GM21360 (cell line): ENCODE data around the gene RCL1.
A peak's percentile ranks its signal among the peaks of the same experiment; 100 is the strongest.
"Not testable (repeated sequence)": the region's sequence is repeated elsewhere in the genome, so short reads cannot be mapped to it uniquely, and the experiment has no call there.

Source experiments
- ATAC-seq: cut with Tn5 transposase; IDR thresholded peaks from one replicate; pipeline ENCODE4 v1.9.1; 2021; ENCODE audit warnings: mild to moderate bottlenecking, moderate library complexity; ENCODE audit not compliant: unreplicated experiment

RCL1 gene

DNA sequence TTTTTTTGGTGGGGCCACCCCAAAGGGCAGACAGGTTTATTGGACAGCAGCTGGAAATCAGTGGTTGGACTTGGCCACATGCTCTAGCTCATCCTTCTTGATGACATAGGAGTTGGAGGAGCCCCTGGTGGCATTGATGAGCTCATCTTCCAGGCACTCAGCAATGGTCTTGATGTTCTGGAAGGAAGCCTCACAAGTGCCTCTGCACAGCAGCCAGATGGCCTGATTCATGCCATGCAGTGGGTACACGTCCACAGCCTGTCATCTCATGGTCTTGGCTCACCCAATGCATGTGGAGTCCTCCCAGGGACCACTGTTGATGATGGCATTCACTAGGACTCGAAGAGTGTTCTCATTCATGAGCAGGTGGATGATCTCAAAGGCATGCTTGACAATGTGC is 11.3 kb upstream of the RCL1 start:
- ATAC-seq, result no peak

DNA sequence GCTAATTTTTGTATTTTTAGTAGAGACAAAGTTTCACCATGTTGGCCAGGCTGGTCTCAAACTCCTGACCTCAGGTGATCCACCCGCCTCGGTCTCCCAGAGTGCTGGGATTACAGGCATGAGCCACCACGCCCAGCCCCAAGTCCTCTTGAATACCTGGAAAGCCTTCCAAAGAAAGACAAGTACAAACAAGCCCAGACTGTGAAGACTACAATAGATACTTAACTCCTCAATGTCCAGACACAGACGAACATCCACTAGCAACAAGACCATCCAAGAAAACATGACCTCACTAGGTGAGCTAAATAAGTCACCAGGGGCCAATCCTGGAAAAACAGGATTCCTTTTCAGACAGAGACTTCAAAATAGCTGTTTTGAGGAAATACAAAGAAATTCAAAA is 9.6 kb upstream of the RCL1 start:
- not testable (repeated sequence) for ATAC-seq

DNA sequence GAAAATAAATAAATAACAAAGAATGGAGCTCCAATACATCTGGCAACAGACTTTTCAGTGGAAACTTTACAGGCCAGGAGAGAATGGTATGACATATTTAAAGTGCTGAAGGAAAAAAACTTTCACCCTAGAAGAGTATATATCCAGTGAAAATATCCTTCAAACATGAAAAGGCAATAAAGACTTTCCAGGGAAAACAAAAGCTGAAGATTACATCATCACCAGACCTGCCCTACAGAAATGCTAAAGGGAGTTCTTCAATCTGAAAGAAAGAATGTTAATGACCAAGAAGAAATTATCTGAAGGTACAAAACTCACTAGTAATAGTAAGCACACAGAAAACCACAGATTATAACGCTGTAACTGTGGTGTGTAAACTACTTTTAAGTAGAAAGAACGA is 8.3 kb upstream of the RCL1 start:
- no peak for ATAC-seq

DNA sequence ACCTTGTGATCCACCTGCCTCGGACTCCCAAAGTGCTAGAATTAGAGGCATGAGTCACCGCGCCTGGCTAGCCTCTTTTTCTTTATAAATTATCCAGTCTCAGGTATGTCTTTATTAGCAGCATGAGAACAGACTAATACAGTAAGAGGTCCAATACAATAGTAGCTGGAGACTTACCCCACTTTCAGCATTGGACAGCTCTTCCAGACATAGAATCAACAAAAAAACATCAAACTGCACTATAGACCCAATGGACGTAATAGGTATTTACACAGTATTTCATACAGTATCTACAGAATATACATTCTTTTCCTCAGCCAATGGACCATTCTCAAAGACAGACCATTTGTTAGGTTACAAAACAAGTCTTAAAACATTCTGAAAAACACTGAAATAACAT is 6.1 kb upstream of the RCL1 start:
- no peak for ATAC-seq

DNA sequence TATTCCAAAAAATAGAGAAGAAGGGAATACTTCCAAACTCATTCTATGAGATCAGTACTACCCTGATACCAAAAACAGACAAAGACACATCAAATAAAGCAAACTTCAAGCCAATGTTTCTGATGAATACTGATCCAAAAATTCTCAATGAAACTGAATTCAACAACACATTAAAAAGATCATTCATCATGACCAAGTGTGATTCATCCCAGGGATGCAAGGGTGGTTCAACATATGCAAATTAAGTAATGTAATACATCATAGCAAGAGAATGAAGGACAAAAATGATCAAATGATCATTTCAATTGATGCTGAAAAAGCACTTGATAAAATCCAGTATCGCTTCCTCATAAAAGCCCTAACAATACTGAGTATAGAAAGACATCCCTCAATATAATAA is 4.9 kb upstream of the RCL1 start:
- no peak for ATAC-seq

DNA sequence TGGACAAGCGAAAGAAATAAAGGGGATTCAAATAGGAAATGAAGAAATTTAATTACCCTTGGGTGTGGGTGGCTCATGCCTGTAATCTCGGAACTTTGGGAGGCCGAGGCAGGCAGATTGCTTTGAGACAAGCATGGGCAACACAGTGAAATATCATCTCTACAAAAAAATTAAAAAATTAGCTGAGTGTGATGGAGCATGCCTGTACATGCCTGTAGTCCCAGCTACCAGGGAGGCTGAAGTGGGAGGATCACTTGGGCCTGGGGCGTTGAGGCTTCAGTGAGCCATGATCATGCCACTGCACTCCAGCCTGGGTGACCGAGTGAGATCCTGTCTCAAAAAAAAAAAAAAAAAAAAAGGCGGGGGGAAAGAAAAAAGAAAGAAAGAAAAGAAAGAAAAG is 4.0 kb upstream of the RCL1 start:
- no peak for ATAC-seq

DNA sequence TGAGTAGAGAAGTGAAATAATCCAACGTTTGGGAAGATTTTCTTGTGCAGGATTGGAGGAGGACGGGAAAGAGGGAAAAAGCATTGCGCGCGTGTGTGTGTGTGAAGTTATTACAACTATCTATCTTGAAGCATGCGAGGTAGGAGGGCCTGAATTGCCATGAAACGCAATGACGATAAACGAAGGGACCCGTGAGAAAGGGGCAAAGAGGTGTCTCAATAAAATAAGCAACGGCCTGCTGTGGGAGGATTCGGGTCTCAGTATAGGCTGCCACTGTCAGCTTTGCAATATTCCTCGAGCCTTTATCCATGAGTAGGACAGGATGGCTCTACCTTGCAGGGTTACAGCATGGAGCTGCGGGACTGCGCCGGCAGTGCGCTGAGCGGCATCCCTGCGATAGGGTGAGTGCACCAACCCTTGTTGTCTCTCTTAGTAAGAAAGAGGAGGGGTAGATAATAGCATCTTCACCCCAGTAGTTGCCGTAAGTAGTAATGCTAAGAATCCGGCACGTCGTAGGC is 631 bp upstream of the RCL1 start:
- peak; percentile 33 for ATAC-seq

DNA sequence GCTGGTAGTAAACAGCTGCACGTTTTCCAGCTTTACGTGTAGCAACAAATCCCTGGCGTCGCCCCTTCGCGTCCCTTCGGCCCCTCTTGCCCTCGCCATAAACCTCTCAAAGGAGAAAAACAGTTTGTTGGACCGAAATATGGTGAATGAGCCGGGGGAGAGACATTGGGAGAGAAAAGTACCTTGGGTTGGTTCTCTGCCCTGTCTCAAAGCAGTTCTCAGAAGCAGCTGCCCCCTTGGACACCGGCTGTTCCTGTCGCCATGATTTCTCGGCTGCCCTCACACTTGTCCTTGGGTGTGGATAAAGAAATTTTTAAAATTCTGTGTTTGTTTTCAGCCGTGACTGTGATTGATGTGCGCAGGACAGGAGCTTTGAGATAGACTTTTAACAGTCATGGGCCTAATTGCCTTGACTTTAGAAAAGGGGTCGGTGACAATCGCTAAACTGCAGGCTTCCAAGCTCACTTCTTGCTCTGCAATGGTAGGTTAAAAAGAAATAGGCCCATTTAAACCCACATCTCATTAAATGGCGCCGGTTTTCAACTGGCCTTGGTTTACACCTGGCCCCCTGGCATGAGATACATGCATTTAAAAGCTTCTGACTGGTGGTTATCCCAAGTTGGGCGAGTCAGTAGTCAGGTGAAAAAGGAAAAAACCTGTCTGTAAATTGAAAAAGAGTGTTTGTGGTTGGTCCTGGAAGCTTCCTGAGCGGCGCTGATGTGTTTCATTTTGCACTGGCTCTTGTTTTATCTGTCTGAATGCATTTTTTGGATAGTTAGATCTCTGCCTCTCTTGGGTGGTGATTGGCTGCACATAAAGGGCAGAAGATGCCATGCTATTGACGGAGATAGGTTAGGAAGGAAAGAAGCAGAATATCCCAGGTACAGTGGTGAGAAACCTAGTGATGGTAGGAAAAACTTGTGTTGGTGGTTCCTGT is 983 bp downstream of the RCL1 start:
- ATAC-seq, result no peak

DNA sequence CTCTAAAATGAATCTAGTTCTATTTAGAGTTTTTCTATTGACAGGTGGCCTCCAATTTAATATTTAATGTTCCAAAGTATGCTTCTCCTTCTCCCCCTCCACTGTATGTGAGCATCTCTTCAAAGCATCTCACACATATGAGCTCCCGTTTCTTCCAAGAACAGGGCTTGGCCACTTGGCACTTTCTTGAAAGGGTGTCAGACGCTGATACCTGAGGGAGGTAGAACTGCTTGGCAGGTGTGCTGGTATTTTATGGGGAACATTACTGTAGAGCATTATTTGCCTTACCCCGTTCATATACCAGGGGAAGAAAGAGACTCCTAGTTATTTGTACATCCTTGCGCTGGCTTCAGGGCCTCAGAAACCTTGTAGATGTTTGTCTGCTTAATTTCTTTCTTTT is 1.9 kb downstream of the RCL1 start:
- ATAC-seq, result no peak

DNA sequence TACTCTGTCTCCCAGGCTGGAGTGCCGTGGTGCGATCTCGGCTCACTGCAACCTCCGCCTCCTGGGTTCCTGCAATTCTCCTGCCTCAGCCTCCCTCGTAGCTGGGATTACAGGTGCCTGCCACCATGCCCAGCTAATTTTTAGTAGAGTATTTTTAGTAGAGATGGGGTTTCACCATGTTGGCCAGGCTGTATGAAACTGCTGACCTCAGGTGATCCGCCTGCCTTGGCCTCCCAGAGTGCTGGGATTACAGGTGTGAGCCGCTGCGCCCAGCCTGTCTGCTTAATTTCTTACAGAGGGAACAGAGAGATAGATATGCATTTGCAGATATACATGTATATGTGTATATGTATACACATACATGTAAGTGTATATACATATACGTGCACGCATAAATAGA is 2.4 kb downstream of the RCL1 start:
- ATAC-seq, result not testable (repeated sequence)

DNA sequence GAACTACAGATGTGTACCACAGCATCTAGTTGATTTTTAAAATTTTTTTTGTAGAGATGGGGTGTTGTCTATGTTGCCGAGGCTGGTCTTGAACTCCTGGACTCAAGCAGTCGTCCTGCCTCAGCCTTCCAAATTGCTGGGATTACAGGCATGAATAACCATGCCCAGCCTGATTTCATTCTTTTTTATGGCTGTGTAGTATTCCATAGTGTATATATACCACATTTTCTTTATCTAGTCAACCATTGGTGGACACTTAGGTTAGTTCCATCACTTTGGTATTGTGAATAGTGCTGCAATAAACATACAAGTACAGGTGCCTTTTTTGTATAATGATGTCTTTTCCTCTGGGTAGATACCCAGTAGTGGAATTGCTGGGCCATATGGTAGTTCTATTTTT is 3.8 kb downstream of the RCL1 start:
- no peak for ATAC-seq

DNA sequence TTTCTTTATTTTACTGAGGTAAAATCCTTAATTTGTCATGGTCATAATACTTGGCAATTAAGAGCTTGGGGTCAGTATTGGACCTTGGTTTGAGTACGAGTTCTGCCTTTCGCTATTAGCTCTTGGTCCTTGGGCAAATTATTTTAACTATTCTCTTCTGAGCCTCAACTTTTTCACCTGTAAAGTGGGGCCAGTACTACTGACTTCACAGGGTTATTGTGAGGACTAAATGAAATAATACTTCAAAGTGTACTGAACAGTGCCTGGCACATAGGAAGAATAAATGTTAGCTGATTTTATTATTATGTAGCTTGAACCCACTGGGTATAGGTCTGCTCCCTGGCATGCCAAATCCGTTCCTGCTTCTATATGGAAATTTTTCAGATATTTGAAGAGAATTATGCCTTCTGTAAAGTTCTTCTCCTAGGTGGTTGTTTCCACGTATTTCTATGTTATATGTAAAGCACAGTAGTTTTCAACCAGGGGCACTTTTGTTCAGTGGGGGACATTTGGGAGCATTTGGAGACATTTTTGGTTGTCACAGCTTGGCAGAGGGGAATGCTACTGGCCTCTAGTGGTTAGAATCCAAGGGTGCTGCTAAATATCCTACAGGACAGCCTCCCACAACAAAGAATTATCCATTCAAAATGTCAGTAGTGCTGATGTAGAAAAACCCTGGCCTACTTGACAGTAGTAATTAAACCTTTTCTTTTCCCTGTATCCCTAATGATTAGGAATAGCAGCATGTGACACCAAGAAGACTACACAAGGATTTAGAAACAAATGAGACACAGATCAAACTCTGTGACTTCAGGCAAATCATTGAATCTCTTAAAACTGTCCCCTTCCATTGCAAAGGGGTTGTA is 4.5 kb downstream of the RCL1 start:
- no peak for ATAC-seq

DNA sequence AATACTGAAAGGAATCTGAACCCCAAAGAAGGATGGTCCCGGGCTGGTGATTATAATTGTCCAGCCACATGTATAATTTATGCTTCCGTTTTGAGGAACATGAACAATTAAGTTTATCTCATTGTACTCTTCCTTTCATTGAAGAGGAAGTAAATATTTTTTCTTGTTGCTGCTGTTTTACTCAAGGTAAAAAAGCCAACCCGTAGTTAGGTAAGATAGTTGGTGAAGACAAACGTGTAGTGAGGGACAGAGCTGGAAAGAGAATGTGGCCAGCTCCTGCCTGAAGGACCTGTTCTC is 5.1 kb downstream of the RCL1 start:
- no peak for ATAC-seq

DNA sequence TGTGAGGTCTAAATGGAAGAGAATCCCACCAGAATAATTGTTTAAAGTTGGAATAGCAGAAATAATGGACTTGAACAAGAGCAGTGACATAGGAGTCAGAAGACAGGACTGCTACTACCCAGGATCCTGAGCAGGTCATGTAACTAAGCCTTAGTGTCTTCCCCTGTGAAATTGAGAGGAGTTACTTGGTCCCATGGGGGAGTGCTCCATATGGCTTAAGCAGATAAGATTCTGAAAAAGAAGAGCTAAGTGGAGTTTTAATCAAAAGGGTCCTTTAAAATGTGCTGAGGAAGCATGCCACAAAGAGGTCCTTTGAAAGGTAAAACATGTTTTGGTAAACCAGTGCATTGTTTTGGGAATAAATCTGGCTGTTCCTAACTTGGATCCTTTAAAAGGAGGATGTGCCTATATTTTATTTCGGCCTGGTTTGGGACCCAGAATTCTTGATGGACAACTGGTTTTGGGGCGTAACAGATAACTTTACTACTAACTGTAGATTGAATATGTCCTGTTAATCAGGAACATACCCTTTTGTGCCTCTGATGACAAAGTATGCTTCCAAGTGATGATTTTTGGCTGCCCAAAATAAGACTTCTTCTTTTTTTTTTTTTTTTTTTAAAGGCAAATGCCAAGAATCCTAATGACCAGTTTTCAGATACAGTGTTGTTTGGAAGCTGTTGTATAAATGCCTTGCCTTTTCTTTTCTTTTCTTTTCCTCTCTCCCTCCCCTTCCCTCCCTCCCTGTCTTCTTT is 5.7 kb downstream of the RCL1 start:
- ATAC-seq, result no peak

DNA sequence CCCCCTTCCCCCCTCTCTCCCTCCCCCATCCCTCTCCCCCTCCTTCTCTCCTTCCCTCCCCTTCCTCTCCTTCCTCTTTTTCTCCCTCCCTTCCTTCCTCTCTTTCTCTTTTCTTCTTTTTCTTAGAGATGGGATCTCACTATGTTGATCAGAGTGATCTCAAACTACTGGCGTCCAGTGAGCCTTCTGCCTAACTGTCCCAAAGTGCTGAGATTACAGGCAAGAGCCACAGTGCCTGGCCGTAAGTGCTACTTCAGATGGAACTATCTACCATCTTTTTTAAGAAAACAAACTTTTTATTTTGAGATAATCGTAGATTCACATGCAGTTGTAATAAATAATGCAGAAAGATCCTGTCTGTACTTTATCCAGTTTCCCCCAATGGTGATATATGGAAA is 6.3 kb downstream of the RCL1 start:
- ATAC-seq, result no peak

DNA sequence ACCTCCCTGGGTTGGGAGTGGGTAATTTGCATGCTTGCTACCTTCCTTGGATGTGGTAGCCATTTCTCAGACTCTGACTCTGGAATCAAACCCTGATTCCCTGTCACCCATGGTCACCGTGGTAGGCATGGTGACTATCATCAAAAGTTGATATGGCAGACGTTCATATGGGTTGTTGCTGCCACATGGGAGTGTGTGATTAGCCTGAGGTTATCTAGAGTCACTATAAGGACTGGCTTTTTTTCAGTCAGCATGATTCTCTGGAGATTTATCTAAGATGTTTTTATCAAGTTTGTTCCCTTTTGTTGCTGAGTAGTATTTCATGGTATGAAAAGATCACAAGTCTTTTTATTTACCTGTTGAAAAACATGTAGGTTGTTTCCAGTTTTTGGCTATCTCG is 7.0 kb downstream of the RCL1 start:
- no peak for ATAC-seq

DNA sequence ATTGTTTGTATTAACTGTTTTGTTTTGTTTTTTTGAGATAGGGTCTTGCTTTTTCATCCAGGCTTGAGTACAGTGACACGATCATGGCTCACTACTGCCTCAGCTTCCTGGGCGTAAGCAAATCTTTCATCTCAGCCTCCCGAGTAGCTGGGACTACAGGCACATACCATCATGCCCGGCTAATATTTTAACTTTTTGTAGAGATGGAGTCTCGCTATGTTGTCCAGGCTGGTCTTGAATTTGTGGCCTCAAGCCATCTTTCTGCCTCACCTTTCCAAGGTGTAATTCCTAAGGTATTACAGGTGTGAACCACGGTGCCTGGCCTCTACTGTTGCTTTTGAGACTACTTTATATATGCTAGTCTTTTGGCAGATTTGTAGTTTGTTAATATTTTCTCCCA is 8.4 kb downstream of the RCL1 start:
- ATAC-seq, result no peak

DNA sequence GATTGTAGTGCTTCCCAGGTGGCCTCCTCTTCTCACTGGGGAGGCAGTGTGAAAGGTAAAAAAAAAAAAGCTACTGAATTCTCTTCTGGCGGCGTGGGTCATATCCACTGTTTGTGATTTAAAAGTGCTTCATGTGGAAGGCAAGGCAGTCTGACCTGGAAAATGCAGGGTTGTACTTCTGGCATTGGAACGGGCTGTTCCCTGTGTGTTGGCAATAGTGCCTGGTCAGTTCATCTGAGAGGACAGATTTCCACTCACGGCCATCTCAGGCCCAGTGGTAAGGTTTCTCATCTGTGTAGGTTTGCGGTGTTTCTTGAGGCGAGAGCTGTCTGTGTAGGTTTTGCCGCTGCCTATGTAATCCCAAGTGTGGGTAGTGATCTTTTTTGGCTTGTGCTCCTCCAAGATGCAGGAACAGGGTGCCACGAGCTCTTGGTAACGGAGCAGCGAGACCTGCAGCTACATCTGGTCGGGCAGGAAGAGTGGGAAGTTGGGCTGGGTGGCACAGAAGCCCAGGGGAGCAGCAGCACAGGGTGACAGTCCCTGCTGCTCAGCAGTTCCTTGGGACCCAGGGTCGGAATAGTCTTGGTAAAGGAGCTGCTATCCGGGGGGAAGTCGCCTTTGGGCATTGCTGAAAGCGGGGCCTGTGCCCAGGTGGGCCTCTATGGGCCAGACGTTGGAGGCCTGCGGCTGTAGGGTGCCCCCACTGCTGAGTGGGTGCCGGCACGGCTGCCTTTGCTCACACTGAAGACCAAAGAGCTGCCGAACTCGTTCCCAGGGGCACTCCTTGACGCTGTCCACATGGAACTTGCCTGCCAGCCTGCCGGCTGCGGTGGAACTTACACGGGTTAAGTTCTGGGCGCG is 11.2 kb downstream of the RCL1 start:
- ATAC-seq, result no peak

DNA sequence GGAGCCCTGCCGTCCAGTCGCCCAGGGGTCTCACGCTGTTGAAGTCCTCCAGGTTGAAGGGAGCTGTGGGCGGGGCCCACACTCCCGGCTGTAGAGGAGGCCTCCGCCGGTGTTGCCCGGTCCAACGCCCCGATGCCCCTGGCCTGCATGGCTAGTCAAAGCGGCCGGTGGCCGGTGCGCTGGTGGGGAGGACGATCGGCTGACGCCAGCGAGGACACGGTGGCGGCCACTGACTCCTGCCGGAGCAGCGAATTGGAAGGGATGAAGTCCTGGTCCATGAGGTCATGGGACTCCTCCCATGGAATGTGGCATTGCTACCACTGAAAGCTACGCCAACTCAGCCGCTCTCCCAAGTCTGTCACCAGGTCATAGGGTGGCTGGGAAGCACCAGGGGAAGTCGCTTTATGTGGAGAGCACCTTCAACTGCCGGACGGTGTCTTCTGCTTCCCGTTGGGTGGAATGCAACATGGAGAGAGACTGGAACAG is 11.8 kb downstream of the RCL1 start:
- ATAC-seq, result no peak
